HG02981 (cell line): ENCODE measurements around the gene ZCRB1.
"Not testable (repeated sequence)": the region's sequence is repeated elsewhere in the genome, so short reads cannot be mapped to it uniquely, and the experiment has no call there.

Experiments used
- ATAC-seq: cut with Tn5 transposase; IDR thresholded peaks from one replicate; pipeline ENCODE4 v1.9.1; 2021; ENCODE audit warnings: mild to moderate bottlenecking, moderate library complexity; ENCODE audit not compliant: unreplicated experiment

The ZCRB1 gene

DNA sequence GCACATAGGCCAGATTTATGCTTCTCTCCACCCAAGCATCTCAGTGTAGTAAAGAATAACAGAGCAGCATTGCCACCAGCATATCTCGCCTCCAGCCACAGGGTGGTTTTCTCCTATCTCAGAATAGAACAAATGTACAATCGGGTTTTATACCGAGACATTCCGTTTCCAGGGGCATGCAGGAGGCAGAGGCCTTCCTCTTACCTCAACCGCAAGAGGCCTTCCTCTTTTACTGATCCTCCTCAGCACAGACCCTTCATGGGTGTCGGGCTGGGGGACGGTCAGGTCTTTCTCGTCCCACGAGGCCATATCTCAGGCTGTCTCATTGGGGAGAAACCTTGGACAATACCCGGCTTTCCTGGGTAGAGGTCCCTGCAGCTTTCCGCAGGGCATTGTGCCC, 4.2 kb upstream of the ZCRB1 start:
- not testable (repeated sequence) for ATAC-seq

DNA sequence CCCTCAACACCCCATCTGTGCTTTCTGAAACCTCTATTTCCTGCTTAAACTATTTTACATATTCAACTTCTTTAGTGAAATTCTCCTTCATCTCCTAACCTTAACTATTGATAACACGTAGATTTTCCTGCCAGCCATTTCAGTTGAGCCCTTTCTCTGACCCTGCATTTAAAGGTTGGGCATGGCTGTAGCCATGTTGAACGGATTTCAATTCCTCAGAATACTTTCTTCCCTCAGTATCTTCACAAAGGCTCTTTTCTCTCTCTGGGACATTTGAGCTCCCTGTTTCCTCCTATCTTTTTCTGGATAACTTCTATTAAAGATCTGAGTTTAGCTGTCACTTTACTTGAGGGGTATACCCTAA, 1.3 kb upstream of the ZCRB1 start:
- ATAC-seq: no peak

DNA sequence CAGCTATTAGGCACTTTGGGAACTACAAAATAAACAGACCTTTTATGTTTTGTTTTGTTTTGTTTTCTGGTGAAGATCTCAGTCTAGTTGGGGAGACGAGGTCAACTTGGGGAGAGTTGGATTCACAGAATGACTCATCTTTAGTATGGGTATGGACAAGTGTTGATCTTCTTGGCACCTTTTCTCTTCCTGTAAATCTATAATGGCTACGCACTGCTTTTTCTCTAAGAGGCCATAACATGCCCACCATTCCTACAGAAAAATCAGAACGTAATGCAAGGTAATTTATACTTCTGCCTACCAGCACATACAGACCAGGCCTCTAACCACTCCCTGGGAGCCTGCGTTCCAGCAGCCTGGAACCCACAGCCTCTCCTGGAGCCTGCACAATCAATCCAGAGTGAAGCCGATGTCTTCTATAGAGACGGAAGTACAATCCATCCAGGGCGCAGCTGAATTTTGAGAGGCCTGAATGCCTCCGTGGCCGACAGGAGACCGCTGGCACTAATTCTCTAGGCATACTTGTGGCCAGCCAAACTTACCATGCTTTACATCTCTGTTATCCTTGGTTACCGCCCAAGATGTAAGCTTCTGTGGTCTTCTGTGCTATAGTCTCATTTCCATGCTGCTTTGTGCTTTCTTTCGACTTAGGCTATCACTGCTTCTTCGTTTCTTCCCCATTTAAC, 790 bp upstream of the ZCRB1 start:
- peak; percentile 27 for ATAC-seq

DNA sequence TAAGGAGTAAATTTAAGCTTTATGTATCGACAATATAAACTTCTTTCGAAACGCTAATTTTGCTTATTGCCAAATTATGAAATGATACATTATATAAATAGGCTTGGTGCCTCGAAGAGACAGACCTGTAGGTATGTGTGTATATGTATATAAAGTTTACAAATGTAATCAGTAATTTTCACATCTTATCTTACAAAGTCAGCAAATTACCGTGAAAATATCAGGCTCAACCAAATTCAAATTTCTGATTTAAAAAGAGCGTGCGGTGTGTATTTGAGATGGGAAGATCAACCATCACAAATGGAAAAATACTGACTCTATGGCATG, 605 bp downstream of the ZCRB1 start:
- no peak for ATAC-seq

DNA sequence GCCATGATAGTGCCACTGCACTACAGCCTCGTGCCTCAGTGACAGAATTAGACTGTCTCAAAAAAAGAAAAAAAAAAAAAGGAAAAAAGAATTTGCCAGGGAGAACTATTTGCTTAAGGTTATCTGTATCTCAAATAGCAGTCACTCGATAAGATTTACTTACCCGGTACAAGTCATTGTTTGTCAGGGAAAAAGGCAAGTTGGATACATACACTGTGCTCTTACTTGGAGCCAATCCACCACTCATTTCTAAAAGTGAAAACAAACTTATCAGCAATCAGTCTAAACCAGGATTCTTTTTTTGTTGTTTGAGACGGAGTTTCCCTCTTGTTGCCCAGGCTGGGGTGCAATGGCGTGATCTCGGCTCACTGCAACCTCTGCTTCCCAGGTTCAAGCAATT, 2.0 kb downstream of the ZCRB1 start:
- ATAC-seq: no peak

DNA sequence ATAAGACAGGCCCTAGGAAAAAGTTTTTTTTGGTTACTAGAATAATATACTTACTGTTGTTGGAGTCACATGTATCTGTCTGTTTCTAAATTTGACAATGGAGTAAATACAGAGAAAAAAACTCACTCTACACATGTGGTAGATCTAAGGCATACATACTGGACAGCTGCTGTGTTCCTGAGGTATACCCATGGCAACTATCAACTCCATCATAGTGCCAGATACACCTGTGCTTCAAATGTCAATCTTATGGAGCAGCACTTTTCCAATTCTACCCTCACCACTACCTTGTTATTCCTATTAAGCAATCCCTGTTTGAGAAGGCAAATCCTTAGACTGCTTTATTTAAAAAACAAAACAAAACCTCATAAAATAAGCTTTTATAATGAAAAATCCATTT, 3.3 kb downstream of the ZCRB1 start:
- no peak for ATAC-seq

- ATAC-seq: no peak
These were observed 5.1 kb downstream of the ZCRB1 start for GRCh38 chr12:42320796-42321195.

DNA sequence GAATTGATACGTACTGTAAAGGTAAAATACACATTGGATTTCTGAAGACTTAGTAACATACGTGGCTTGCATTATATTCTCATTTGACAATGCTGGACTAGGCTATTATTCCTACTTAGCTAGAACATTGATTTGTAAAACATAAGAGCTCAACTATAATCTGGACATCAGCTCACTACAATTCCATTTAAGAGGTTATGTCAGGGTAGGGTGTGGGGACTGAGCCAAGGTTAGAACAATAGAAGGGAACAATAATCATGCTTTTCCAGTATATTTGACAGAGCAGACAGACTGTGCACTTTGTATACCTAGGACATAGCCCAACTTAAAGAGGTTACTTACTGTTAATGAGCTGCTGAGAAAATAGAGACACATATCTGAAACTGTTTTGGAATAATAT, 10.8 kb downstream of the ZCRB1 start:
- no peak for ATAC-seq

DNA sequence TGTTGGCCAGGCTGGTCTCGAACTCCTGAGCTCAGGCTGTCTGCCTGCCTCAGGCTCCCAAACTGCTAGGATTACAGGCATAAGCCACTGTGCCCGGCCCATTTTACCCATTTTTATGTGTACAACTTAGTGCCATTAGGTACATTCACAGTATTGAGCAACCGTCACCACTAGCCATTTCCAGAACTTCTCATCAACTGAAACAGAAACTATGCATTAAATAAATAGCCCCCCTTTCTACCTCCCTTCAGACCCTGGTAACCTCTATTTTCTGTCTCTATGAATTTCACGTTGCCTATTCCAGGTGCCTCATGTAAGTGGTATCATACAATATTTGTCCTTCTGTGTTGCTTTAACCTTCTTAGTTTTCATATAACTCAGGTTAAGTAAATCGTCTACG, 15.9 kb downstream of the ZCRB1 start:
- no peak for ATAC-seq

- no peak for ATAC-seq
These were observed 17.5 kb downstream of the ZCRB1 start for GRCh38 chr12:42308390-42308789.

- no peak for ATAC-seq
These were observed 19.6 kb downstream of the ZCRB1 start for GRCh38 chr12:42306297-42306696.

DNA sequence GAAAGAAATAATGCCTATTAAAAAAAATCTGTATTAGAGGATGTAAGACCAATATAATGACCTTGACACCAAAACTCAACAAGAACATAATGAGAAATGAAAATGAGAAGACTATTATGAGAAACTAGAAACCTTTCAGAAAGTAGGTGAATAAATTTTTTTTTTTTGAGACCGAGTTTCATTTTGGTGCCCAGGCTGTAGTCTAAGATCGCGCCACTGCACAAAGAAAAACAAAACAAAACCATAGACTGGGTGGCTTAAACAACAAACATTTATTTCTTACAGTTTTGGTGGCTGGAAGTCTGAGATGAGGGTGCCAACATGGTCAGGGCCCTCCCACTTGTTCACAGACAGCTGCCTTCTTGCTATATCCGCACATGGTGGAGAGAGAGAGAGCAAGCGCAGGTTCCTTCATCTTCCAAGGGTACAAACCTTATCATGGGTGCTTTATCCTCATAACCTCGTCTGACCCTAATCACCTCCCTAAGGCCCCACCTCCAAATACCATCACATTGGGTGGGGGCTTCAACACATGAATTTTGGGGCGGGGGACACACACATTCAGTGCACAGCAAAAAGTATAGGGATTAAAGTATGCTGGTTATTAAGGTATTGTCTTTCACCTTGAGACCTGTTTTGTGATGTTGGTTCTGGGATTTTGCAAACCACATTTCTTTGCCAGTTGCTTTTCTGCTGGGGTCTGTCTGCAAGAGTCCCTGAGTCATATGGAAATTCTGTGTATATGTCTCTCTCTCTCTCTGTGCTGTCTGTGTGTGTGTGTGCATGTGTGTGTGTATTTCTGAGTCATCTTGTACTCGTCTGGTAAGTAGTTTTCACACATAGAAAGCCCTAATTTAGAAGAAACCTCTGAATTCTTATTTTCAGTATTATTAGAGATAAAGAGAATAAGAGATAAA, 26.2 kb downstream of the ZCRB1 start:
- peak; percentile 79 for ATAC-seq

DNA sequence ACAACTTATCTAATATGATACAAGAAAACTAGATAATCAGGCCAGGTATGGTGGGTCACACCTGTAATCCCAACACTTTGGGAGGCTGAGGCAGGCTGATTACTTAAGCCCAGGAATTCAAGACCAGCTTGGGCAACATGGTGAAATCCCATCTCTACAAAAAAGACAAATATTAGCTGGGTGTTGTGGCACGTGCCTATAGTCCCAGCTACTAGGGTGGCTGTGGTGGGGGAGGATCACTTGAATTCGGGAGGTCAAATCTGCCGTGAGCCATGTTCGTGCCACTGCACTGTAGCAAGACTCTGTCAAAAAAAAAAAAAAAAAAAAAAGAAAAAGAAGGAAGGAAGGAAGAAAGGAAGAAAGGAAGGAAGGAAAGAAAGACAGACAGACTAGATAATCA, 27.0 kb downstream of the ZCRB1 start:
- no peak for ATAC-seq

GRCh38 chr12:42296503-42297109, 29.3 kb downstream of the ZCRB1 start:
- no peak for ATAC-seq

GRCh38 chr12:42291680-42292079, 34.2 kb downstream of the ZCRB1 start:
- no peak for ATAC-seq

DNA sequence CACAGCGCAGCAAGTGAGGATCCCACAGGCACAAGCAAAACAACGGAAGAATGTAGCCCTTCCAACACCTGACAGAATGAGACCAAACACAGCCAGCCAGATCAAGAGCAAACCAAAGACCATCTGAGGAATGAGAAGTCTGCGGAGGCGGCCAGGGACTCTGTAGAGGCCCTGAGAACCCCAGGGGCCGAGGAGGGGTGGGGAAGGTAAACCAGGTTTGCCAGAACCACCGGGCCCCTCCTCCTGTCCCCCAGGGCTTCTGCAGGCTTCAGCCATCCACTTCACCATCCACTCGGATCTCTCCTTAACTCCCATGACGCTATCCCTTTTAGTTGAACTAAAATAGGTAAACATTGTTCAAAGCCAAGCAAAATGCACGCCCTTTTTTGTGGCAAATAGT, 37.4 kb downstream of the ZCRB1 start:
- no peak for ATAC-seq

DNA sequence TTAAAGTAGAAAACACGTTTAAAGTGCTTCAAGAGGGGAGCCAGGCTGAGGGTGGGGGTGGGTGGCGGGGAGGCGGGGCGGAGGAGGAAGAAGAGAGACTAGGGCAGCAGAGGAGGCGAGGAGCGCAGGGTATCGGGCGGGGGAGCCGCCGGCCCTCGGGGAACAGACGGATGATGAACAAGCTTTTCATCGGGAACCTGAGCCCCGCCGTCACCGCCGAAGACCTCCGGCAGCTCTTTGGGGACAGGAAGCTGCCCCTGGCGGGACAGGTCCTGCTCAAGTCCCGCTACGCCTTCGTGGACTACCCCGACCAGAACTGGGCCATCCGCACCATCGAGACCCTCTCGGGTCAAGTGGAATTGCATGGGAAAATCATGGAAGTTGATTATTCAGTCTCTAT, 39.2 kb downstream of the ZCRB1 start:
- no peak for ATAC-seq

GRCh38 chr12:42285431-42285830, 40.5 kb downstream of the ZCRB1 start:
- no peak for ATAC-seq

GRCh38 chr12:42284876-42285275, 41.0 kb downstream of the ZCRB1 start:
- ATAC-seq: no peak

DNA sequence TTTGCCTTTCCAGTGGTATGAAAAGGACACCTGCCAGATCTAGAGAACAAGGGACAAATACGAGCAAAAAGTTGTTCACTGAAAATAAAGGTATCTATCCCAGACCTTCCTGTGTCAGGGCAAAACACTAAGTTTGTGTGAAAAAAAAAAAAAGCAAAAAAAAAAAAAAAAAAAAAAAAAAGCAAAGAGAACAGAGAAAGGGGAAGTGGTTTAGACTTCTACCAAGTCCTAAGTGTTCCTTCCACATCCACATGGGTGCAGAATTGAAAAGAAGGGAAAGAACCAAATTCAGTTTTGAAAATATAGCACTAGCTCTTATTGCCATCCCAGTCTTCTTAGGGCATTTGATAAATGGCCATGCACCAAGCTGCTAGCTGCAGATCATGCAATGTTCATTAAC, 41.7 kb downstream of the ZCRB1 start:
- no peak for ATAC-seq

DNA sequence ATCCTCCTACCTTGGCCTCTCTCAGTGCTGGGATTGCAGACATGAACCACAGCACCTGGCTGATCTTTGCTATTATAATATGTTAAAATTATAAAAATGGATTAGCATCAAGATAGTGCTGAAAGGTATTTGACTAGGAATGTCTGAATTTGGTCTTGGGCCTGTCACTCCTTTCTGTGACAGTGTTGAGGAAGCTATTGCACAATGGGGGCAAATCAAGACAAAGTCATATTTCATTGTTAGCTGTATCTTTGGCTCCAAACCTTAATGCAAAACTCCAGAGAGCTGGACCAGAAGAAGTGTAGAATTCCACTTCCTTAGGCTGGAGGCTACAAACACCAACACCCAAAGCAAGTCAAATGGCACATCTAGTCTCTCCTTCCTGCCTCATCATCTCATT, 42.2 kb downstream of the ZCRB1 start:
- no peak for ATAC-seq

DNA sequence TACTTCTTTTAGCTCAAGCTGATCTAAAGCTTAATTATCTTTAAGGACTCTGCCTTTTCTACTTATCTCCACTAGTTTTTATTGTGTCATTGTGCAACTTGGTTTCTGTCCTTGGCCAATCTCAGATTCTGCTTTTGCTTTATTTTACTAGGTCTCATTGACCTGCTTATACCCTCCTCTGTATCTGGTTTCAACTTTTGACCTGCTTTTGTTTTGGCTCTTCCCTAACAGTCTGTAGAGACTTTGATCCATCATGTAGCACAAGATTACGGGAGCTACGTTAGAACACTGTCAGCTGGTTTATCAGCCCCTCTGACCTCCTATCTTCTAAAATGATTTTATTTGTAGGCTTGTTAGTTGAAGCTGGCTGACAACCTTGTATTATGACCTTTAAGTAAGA, 43.6 kb downstream of the ZCRB1 start:
- ATAC-seq: no peak
